GM21367 (cell line): ENCODE data around the gene CCDC178.

ENCODE experiments used
- ATAC-seq: cut with Tn5 transposase; IDR thresholded peaks from one replicate; pipeline ENCODE4 v1.9.1; 2021; ENCODE audit not compliant: unreplicated experiment

The CCDC178 gene

DNA sequence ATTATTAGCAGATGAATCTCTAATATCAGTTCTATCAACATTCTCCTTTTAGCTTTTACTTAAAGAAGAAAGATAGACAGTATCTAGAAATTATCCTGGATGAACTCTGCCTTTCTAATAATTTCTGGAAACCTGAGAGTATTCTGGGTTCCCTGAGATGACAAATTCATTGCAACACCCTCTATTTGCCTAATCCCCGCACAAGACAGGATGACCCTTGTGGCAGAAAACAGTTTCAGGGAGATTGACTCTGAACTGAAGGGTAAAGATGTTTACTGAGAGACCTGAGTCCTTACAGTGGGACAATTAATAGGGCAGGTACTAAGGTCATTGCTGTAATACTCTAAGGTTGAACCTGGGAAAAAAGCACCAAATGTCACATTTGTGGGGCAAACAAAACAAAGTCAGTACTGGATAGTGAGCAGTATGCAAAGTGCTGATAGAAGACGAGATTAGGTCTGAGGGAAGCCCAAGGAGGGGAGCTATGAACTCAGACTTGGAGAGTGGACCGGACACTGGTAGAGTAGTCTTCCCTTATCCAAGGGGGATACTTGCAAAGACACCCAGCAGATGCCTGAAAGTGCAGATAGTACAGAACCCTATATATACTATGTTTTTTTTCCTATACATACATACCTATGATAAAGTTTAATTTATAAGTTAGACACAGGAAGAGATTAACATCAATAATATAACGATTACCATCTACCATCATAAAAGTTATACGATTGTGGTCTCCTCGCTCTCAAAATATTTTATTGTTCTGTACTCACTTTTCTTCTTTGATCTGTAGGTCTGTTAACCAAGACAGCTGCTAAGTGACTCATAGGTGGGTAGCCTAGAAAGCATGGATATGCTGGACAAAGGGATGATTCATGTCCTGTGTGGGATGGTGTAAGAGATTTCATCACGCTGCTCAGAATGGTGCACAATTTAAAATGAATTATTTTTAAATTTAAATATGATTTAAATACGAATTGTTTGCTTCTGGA lies 519.4 kb downstream of the CCDC178 start:
- ATAC-seq = no peak

- ATAC-seq = peak; percentile 96
Measured at GRCh38 chr18:32919799-32920198, 520.7 kb downstream of the CCDC178 start.

- ATAC-seq = no peak
Measured at GRCh38 chr18:32918692-32919250, 521.8 kb downstream of the CCDC178 start.

GRCh38 chr18:32915516-32915915 lies 525.0 kb downstream of the CCDC178 start:
- ATAC-seq = no peak

DNA sequence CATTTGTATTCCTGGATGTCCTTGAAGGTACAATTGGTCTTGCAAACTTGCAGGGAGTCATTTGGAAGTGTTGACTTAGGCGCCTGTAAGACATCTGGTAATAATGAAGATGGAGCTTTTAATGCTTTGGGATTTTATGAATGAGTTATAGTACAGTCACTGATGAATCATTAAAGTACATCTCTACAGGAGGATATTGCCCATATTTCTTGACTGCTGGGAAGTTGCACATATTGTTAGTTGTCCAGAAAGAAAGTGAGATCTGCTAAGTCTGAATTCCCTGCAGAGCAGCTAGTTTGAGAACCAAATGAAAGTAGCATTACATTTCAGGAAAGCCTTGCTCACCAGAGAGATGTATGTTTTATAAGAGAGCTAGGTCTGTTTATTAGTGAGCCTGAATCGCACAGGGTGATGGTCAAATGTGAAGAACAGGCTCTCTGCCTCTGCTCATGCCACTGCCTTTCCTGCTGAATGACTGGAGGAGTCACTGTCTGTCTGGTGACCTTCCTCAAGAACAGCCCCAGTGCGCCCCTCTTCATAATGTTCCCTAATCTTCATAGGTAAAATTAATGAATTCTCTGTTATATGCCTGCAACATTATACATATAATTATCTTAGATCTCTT lies 528.7 kb downstream of the CCDC178 start:
- ATAC-seq = no peak

GRCh38 chr18:32910694-32911296 lies 529.7 kb downstream of the CCDC178 start:
- no peak for ATAC-seq

DNA sequence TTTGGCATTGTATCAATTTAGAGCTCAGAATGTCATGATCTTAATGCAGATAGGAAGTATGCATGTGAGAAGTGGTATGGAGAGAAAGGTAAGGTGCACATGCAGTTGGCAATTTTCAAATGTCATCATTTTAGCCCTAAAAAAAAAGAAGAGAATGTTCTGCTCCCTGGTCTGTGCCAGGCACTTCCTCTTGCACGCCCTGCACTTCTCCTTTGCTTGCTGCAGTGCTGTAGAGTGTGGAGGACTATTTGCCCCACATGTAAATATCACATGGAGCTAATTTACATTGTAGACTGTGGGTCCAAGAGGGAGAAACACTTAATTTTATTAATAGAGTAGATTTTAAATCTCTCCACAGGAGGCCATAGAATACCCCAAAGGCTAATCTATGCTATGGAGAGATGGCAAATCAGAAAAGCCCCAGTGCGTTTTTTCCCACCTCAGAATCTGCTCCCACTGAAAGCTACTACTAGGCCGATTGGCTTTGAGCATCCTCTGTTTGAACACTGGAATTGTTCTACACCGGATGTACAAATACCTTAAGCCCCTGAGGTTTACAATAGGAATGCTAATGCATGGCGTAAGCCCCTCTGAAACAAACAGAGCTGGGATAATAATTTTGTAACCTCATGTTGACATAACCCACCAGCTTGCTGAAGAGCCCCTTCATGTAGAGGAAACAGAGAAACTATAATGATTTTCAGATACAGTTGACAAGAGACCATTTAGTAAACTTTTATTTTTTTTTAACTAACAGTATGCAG lies 530.5 kb downstream of the CCDC178 start:
- ATAC-seq = no peak

DNA sequence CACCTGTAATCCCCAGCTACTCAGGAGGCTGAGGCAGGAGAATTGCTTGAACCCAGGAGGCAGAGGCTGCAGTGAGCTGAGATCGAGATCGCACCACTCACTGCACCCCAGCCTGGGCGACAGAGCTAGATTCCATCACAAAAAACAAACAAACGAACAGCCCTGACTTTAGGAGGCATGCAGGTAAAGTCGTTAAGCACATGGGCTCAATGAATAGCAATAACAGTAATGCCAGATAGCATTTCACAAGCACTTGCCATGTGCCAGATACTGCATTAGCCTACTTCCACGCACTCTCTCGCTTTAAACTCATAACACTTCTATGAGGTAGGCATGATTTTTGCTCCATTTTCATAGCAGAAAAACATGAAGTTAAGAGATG lies 532.1 kb downstream of the CCDC178 start:
- ATAC-seq = no peak

- no peak for ATAC-seq
Measured at GRCh38 chr18:32907648-32908423, 532.7 kb downstream of the CCDC178 start.

DNA sequence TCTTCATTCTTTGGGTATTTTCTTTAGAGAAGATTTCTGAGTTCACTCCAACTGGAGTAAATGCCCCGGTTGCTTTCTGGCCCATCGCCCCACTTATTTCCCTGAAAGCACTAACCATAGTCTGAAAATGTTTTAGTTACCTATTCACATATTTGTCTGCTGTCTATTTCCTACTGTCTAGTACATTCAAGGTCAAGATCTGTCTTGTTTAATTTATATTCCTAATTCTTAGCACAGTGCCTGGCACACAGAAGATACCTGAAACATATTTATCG lies 533.3 kb downstream of the CCDC178 start:
- no peak for ATAC-seq

DNA sequence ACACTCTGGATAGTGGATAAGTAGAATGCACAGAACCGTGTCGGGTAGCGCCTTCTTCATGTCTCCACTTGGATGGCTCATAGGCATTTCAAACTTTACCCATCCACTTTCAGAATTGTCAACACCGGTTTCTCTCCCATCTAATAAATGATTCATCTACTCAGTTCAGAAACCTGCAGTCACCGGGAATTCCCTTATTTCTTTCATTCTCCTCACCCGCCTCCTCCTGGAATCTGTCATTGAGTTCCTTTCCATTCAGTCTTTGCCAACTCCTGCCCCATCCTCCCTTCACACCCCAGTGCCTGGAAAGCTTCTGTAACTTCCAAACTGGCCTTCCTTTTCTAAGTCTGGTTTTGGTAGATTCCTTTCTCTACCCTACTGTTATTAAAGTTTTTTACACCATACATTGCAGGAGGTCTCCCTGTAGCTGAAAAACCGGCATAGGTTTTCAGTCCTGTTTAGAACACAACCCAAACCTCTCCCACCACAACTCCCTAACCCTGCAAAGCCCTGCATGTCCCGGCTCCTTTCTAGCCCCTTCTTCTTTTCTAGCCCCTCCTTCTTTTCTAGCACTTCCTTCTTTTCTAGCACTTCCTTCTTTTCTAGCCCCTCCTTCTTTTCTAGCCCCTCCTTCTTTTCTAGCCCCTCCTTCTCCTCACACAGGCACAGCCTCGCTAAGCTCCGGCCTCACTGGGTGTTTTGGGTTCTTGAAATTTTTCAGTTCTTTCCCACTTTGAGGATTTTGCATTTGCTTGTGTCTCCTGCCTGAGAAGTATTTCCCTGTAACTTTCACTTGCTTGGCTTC lies 533.8 kb downstream of the CCDC178 start:
- no peak for ATAC-seq

GRCh38 chr18:32905651-32906050 lies 534.9 kb downstream of the CCDC178 start:
- ATAC-seq = no peak

DNA sequence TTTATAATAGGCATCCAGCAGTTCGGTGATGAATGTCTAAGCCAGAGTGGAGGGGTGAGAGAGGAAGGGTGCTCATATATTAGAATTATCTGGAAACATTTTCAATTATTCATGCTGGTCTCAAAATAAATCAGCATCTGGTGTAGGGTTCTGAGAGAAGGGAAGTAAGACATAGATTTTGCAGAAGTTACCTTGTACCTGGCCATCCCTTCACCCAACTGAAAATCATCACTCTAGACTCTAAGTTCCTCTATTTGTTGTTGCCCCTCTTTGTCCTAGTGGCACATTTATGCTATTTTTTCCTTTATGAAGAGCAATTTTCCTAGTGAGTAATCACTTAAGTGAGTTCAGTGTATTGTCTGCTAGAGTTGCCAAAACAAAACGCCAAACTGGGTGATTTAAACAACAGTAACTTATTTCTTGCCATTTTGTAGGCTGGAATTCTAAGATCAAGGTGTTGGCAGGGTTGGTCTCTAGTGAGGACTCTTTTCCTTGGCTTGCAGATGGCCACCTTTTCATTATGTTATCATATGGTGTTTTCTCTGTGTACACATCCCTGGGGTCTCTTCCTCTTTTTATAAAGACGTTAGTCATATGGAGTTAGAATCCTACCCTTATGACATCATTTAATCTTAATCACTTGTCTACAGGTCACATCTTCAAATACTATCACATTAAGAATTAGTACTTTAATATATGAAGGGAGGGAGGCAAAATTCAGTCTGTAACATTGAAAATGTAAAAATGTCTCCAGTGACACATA lies 537.8 kb downstream of the CCDC178 start:
- ATAC-seq = no peak

DNA sequence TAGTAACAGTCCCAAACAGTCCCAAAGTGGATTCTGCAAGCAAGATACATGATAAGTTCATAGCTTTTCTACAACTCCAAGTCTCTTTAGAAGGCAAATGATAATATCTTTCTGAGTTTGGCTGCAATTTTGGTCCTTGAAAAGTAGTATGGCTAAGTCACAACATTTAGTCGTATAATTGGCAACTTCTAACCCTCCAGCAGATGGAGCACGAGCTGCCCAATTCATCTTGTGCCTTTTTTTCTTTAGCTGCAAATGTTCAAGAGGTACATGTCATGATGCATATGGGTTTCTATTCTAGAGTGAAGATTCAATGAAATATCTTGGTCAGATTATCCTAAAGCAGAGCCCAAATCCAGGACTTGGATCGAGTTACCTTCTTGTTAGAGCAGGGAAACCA lies 540.7 kb downstream of the CCDC178 start:
- ATAC-seq = no peak

GRCh38 chr18:32896776-32897547 lies 543.6 kb downstream of the CCDC178 start:
- ATAC-seq = no peak

DNA sequence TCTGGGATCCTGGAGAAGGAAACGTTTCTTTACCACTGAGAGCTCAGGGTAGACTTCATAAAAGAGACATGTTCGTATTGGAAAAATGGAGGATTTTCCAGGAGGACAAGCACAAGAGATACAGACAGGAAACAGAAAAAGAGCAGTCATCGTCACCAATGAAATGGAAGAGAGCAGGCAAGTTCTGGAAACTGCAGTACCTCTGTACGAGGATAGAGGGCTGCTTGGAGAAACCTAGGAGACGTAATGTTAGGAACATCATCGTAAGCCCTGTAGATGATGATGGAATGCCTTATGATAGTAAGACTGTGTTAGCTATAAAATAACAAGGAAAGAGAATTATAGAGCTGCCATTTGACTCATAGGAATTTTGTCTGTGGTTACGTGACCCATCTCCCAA lies 546.6 kb downstream of the CCDC178 start:
- no peak for ATAC-seq

- ATAC-seq = no peak
Measured at GRCh38 chr18:32891797-32892196, 548.7 kb downstream of the CCDC178 start.

- ATAC-seq = no peak
Measured at GRCh38 chr18:32891130-32891529, 549.4 kb downstream of the CCDC178 start.
